ENCODE measurements around the gene RASD2.

RASD2 gene

DNA sequence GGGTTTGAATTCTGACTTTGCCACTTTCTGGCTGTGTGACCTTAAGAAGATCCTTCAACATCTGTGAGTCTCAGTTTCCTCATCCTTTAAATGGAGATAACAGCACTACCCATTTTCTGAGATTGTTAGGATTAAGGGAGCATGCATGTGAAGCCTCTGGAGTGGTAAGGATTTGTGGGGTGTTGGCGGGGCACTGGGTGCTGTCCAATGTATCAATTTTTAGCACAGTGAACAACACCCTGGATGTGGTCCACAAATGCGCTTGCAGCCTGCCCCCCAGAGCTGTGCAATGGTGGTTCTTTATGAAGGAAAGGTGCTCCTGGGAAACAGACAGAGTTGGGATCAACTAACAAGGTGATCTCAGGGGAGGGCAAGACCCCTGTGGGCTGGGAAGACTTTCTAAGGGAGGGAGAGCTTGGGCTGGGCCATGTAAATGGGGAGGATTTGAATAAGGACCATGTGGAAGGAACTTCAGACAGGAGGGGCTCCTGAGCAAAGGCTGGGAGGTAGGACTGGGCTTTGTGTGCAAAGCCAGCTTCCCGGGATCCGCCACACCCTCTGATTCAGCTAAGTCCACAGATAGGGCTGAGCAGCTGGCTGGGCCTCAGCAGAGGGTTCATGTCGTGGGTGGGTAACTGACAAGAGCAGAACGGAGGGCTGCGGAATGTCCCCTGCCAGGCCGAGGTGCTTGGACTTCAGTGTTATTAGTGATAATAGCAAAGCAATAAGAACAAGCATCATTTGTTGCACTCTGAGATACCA lies 22.7 kb upstream of the RASD2 start:
- no peak for DNase-seq (ENCODE audit: low read depth)
- H3K4me3 ChIP-seq (ENCODE audit: low read depth, low read length), result no peak overlapping the region

DNA sequence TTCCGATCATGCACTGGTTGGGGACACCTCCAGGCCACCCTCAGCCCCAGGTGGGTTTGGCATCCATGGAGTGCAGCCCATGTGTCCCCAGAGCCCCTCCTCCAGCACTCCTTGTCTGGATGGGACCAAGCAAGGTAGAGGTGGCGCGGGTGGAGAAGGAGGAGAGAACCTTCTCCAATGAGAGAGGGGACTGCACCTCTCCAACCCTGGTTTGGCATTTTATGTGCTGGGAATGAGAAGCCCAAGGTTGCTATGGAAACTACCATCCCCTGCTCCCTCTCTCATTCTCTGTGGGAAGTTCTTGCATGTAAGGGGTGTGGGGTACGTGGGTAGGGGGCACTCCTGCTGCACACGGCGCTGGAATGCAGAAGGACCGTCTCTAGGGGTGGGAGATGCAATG lies 21.8 kb upstream of the RASD2 start:
- no peak for DNase-seq (ENCODE audit: low read depth)

DNA sequence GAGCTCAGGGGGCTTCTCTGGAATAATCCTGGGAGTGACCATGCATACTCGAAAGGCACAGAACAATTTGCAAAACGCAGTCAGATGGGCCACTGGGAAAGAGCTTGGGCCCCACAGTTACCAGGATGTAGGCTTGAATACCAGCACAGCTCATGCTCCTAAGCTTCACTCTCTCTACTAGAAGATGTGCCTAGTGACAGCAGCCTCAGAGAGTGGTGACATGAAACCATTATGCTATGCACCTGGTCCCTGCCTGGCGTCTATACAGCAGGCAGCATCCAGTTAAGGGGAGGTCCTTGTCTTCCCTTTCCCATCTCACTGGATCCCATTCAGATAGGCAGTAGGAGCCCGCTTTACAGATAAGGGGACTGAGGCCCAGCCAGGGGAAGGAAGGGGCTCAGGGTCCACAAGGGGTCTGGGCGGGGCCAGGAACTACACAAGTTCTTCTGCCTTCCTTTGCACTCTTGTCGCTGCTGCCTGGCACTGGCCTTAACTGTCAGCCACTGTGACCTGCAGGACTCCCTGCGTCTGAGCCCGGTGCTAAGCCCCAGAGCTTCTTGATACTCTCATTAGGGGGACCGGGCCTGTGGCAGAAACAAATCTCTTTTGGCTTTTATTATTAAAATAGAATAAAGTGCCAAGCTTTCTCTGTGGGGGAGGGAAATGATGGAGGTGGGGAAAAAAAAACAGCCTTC lies 21.2 kb upstream of the RASD2 start:
- H3K4me3 ChIP-seq (ENCODE audit: low read depth, low read length), result no peak overlapping the region
- DNase-seq (ENCODE audit: low read depth), result no peak

More for the DNA sequence above, 21.8 kb upstream of the RASD2 start:
- no peak overlapping the region for H3K4me3 ChIP-seq (ENCODE audit: low read depth, low read length)

DNA sequence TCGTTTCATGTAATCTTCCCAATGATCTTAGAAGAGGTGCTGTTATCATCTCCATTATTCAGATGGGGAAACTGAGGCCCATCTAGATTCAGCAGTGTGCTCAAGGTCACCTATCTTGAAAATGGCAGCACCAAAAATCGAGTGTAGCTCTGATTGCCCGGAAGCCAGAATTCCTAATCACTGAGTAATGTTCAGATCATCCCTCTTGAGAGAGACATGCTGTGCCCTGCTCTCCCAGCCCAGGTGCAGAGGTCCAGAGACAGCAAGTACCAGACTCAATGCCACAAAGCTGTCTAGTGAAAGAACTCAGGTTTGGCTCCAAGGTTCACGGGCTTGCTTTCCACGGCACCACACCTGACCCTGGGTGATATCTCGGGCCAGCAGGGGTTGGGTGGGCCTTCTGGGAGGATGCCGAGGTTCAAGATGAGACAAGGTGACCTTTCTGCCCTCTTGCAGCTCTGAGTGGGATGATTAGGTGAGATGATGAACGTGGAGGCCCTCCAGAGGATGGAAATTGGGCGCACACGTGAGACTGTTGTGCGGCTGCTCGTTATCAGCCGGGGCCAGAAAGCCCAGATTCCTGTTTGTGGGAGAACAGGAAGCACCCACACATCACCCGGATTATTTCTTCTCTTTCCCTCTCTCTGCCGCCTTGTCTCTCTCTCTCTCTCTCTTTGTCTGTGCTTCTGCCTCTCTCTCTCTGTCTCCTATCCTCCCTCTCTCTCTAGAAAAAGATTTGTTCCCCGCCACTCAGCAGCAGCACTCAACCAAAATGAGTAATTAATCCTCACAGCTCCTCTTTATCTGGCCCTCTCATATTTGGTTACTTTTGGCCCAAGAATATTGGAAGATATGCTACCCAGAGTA lies 19.0 kb upstream of the RASD2 start:
- DNase-seq (ENCODE audit: low read depth), result no peak
- H3K4me3 ChIP-seq (ENCODE audit: low read depth, low read length), result no peak overlapping the region

DNA sequence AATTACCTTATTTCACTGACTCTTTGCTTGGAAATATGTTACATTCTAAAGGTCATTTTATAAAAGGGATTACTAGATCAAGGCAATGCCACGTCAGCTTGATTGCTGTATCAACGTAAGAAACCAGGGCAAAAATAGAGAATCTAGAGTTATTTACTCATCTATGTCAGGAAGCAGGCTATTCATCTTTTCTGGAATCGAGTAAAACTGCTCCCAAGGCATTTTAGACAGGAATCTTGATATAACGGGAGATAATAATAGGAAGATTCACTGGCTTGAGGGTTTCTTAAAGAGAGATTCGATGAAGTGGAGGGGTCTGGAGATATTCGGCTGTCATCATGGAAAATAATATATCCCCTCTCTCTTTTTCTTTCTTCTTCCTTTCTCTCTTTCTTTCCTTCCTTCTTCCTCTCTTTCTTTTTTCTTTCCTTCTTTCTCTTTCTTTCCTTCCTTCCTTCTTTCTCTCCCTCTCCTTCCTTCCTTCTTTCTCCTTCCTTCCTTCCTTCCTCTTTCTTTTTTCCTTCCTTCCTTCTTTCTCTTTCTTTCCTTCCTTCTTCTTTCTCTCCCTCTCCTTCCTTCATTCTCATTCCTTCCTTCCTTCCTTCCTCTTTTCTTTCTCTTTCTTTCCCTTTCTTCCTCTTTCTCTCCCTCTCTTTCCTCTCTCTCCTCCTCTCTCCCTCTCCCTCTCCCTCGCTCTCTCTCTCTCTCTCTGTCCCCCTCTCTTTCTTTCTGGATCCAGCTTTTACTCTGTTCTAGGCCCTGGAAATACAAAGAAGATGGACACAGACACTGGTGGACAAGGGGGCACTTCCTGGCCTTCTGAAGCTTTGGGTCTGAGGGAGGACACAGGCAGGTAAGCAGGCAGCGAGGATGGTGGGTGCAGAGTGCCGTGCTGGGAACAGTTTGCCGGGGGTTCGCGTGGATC lies 18.1 kb upstream of the RASD2 start:
- H3K4me3 ChIP-seq (ENCODE audit: low read depth, low read length), result no peak overlapping the region
- no peak for DNase-seq (ENCODE audit: low read depth)

DNA sequence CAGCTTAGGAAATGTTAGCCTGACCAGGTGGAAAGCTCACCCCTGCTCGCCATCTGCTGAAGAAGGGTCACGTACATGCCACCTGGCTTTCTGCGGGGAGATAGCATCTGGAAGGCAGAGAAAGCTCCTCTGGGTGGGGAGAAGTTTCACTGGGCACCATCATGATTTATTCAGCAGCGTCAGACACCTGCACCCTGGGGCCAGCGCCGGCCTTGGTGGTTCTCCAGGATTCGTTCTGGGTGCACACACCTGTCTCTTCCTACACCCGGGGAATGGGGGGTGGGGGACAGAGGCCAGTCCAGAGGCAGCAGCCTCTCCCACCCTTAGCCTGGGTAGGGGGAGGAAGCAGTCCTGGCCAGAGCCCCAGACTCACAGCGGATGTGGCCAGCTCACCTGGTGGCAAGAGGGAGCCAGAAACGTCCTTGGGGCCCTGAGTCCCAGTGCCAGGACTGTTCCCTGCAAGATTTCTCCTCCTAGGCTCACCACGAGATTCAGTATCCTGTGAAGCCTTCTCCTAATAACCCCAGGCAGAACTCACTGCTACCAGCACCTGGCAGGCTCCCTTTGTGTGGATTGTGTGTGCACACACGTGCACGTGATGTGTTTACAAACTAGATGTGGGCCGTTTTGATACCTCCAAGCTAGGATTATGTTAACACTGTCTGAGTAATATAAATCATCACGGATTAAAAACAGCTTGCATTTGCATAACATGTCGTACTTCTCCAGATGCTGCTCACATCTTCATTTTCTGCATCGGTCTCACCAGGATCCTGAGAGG lies 17.3 kb upstream of the RASD2 start:
- DNase-seq (ENCODE audit: low read depth), result no peak
- H3K4me3 ChIP-seq (ENCODE audit: low read depth, low read length), result no peak overlapping the region

DNA sequence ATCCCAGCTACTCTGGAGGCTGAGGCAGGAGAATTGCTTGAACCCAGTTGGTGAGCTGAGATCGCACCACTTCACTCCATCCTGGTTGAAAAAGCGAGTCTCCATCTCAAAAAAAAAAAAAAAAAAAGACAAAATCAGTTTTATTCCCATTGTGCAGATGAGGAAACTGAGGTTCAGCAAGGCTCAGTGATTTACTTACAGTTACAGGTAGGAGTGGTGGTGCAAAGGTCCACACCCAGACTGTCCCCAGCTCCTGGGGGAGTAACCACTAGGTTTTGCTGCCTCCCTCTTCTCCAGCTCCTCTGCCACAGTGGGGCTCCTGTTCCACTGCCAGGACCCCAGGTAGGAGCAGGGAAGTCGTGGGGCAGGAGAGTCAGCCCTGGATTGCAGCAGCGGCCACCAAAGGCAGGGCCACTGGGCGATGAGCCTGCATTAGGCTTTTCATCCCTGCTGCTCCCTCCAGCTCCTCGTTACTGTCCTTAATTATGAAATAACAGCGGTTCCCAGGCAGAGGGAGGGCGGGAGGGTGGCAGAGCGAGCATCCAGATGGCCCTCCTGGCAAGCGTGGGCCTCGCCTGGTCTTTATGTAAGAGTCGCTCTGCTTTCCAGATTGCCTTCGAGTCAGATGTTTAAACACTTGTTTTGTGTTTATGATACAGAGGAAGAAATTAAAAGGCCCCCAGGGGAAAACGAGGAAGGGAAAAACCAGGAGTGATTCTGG lies 15.5 kb upstream of the RASD2 start:
- no peak for DNase-seq (ENCODE audit: low read depth)
- H3K4me3 ChIP-seq (ENCODE audit: low read depth, low read length), result no peak overlapping the region

DNA sequence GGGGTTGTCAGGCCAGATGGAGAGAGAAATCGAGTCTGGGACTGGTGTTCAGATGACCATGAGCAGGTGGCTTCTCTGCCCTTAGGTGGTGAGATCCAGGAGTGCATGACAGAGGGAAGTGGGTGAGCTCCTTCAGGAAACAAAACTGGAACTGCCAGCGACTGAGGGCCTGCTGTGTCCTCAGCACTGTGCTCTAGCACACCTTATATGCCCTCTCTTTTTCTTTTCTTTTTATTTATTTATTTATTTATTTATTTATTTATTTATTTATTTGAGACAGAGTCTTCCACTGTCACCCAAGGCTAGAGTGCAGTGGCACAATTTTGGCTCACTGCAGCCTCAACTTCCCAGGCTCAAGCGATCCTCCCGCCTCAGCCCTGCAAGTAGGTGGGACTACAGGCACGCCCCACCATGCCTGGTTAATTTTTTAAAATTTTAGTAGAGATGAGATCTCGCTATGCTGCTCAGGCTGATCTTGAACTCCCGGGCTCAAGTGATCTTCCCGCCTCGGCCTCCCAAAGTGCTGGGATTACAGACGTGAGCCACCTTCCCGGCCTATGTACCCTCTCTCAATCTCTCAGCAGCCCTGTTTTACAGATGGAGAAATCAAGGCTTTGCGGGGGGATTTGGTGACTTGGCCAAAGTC lies 14.8 kb upstream of the RASD2 start:
- no peak overlapping the region for H3K4me3 ChIP-seq (ENCODE audit: low read depth, low read length)
- no peak for DNase-seq (ENCODE audit: low read depth)

DNA sequence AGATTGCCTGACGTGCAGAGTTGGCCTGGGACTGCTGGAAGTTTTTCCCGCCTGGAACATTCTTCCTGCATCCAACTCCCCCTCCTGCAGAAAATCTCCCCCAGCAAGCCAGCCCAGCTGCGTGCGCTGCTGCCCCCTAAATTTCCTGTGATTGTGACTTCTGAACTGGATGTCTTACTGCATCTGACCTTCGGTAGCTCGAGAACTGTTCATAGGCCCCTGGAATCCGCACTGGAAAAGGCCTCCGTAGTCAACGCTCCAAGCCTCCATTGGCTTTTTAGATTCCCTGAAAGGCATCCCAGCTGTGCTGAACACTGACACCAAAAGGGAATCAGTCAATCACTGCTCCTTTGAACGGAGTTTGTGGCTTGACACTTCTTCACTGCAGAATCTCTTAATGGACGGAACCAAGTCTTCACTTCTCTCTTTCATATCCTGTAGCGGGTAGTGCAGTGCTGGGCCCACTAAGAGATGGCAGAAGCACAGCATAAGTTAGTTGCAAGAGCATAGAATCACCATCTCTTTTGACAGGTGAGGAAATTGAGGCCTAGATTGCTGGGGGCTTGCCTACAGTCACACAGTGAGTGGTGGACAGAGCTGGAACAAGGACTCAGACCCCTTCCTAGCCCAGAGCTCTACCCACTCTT lies 14.2 kb upstream of the RASD2 start:
- DNase-seq (ENCODE audit: low read depth), result no peak
- H3K4me3 ChIP-seq (ENCODE audit: low read depth, low read length), result no peak overlapping the region

DNA sequence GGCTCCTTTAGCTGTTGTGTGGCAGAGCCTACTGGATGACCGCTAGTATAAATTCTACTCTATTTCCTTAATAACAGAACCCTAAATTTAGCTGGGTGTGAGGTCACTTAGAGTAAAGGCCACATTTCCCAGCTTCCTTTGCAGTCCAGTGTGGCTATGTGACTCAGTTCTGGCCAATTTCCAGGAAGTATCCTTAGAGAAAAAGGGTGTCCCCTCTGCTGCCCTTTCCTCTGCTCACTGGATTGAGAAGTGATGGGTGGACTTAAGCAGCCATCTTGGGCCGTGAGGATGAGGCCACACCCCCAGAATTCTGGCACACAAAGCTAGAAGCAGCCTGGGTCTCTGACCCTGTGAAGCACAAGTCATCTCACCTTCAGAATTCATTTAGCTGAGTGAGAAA lies 11.7 kb upstream of the RASD2 start:
- DNase-seq (ENCODE audit: low read depth), result no peak

DNA sequence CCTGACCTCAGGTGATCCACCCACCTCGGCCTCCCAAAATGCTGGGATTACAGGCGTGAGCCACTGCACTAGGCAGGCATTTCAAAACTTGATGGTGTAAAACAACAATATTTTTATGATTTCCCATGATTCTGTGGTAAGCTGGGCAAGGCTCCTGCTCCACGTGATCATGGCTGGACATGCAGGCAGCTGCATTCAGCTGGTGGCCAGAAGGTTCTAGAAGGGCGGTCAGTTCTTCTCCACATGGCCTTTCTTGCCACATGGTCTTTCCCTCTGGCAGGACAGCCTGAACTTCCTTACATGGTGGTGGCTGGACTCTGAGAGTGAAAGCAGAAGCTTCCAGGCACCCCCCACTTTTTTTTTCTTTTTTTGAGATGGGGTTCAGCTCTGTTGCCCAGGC lies 9.9 kb upstream of the RASD2 start:
- H3K4me3 ChIP-seq (ENCODE audit: low read depth, low read length), result no peak overlapping the region
- DNase-seq (ENCODE audit: low read depth), result no peak

More for the DNA sequence above, 11.7 kb upstream of the RASD2 start:
- H3K4me3 ChIP-seq (ENCODE audit: low read depth, low read length), result no peak overlapping the region

DNA sequence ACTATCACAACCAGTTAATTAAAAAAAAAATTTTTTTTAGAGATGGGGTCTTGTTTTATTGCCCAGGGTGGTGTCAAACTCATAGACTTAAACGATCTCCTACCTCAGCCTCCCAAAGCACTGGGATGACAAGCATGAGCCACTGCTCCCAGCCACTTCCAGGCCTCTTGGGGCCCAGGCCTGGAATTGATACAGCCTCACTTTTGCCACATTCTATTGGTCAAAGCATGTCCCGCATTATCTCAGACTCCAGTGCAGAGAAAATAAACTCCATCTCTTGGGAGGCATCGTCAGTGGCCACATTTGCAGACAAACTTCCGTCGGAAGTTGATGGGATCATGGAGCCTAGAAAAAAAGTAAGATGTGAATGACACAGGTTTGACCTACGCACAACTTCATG lies 9.4 kb upstream of the RASD2 start:
- DNase-seq (ENCODE audit: low read depth), result no peak
- H3K4me3 ChIP-seq (ENCODE audit: low read depth, low read length), result no peak overlapping the region

DNA sequence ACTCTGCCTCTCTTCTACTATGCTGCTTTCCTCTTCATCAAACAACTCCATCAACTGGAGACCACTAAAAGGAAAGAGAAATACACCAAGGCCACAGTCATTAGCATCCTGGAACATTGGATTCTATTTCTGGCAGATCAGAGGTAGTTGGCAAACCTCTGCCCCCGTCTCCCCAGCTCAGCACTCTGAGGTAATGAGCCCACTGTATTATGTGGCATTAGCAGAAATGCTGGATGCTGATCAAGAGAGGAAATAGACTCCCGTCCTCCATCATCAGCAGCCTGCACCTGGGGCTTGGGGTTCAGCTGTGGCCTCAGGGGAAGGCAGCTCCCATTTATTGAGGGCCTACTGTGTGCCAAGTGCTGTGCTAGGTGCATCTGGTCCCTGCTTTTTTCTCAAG lies 9.0 kb upstream of the RASD2 start:
- DNase-seq (ENCODE audit: low read depth), result no peak

DNA sequence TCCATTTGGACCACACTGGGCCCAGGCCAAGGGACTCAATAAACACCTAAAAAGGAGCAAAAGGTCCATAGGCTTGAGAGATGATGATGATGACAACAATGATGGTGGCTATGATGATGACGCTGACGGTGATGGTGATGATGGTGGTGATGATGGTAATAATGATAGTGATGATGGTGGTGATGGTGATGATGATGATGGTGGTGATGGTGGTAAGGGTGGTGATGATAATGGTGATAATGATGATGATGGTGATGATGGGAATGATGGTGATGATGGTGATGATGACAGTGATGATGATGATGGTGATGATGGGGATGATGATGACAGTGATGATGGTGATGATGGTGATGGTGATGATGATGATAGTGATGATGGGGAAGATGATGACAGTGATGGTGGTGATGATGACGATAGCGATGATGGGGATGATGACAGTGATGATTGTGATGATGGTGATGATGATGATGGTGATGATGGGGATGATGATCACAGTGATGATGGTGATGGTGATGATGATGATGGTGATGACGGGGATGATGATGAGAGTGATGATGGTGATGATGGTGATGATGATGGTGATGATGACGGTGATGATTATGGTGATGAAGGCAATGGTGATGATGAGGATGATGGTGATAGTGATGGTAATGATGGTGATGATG lies 7.1 kb upstream of the RASD2 start:
- no peak for DNase-seq (ENCODE audit: low read depth)
- no peak overlapping the region for H3K4me3 ChIP-seq (ENCODE audit: low read depth, low read length)

More for the DNA sequence above, 9.0 kb upstream of the RASD2 start:
- H3K4me3 ChIP-seq (ENCODE audit: low read depth, low read length), result no peak overlapping the region

DNA sequence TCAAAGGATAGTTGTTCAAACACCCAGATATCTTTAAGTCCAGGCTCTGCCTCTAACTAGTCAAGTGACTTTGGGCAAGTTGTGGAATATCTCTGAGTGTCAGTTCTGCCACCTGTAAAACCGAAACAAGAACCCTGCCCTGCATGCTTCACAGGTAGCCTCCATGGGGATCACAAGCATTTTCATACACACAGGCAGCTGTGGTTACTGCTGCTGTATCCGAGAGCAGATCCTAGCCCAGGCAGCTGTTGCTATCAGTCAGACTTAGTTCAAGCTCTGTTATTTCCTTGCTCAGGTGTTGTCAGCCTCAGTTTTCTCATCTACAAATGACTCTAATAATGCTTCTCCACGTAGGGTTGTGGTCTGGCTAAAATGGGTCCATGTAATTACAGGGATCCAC lies 6.5 kb upstream of the RASD2 start:
- no peak for DNase-seq (ENCODE audit: low read depth)
- H3K4me3 ChIP-seq (ENCODE audit: low read depth, low read length), result no peak overlapping the region

DNA sequence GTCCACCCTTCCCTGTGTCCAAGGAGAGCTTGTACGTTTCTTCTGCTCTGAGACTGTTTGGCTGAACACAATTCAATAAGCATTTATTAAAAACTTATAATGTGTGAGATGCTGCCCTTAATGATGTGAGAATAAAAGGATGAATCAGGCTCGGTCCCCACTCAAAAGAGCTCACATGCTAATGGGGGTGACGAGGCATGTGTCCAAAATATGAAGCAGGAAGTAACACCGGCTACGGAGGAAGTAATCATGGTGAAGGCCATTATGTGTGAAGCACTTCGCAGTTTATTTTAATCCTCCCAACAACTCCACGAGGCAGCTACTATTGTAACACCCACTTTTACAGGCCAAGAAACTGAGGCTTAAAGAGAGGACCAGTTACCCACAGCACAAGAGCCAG lies 3.4 kb upstream of the RASD2 start:
- no peak overlapping the region for H3K4me3 ChIP-seq (ENCODE audit: low read depth, low read length)

More for the DNA sequence above, 3.4 kb upstream of the RASD2 start:
- DNase-seq (ENCODE audit: low read depth), result no peak
